Forelimb muscle (tissue), 1 donor: ENCODE measurements around the gene CAMK1. TPM values are rescaled to one million over a fixed set of nuclear protein-coding genes. Genes with fewer than 3 reads are reported as not detected.

Experiments
- DNase-seq: peaks from one replicate; pipeline ENCODE4 v3.0.0-alpha.2; 2013; ENCODE audit warnings: low read depth
- polyA plus RNA-seq: library from polyadenylated mRNA; unstranded; fragments of 120-200 nt; gene quantifications from one replicate; pipeline ENCODE4 v1.2.1, GENCODE V29; 2013; ENCODE audit not compliant: insufficient read length

CAMK1 gene
- polyA plus RNA-seq: 11.9 TPM

GRCh38 chr3:9769426-9770275 lies at the start of gene CAMK1:
Gene CAMK1 (minus strand): TSS chr3:9769947. CDS start chr3:9767749, 2,198 bp downstream.
- DNase-seq: peak; percentile 60

DNA sequence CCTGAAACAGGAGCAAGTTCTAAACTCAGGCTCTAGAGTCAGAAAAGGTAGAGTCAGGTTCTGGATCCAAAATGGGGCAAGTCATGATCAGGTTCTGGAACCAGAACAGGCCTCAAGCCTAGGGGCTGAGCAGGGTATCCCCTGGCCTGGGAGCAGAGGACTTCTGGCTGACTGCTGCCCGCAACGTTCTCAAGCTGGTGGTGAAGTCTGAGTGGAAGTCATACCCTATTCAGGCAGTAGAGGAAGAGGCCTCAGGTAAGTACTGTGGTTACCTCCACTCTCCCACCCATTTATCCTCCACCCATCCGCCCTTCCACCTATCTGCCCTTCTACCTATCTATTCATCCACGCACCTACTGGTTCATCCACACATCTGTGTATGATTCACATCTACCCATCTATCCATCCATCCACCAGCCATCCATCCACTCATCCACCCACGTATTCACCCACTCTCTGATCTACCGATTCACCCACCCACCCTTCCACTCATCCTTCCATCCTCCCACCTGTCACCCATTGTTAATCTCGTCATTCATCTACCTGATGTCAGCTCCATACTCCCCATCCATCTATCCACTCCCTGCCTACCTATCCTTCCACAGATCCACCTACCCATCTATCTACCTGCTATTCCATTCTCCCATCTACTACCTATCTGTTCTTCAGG lies 49.1 kb upstream of the CAMK1 start:
- DNase-seq: no peak

- DNase-seq: no peak
These were observed 47.7 kb upstream of the CAMK1 start for GRCh38 chr3:9817436-9817835.

DNA sequence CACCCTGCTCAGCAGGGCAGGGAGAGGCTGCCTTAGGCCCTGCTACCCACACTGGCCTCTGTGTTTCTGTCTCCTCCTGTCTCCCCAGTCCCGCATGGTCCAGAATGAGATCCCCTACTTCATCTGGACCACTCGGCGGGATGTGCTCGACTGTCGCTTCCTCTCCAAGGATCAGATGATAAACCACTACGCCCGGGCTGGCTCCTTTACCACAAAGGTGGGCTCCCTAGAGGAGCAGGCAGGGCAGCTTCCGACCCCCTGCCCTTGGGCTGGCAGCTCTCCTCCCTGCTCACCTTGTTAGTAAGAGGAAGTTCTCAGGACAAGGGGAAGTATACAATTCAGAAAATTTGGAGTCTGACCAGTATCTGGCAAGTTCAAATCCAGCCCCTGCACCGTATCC lies 46.2 kb upstream of the CAMK1 start:
- DNase-seq: no peak

DNA sequence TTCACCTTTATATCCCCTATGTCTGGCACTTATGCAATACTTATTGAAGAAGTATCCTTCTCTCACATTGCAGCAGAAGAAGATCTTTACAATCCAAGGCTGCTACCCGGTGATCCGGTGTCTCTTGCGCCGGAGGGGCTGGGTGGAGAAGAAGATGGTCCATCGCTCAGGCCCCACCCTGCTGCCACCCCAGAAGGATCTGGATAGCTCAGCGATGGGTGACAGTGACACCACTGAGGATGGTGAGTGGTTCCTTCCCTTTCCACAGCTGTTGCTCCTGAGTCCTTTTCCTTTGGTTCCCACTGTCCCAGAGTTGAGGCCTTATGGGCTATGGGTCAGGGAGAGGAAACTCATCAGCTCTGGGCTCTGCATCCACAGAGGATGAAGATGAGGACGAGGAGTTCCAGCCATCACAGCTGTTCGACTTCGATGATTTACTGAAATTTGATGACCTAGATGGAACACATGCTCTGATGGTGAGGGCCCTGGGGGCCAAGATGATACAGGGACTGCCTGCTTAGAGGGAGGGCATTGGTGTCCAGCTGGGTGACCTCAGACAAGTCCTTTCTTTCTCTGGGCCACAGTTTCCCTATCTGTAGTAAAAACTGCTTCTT lies 43.2 kb upstream of the CAMK1 start:
- DNase-seq: no peak

DNA sequence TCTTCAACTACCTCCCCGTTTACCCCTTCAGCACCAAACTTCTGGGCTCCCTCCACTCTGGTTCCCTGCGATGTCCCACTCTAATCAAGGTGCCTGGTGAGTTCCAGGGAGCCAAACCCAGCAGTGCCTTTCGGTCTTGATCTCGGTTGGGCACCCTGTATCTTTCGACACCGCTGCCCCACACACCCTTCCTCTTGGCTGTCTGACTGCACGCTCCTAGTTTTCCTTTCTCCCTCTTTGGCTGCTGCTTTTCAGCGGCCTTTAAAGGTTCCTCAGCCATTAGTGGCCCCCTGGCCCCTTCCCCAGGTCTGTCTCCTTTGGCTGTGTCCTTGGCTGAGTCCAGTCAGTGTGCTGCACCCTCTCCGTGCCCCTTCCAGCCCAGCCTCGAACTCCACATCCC lies 41.1 kb upstream of the CAMK1 start:
- DNase-seq: no peak

DNA sequence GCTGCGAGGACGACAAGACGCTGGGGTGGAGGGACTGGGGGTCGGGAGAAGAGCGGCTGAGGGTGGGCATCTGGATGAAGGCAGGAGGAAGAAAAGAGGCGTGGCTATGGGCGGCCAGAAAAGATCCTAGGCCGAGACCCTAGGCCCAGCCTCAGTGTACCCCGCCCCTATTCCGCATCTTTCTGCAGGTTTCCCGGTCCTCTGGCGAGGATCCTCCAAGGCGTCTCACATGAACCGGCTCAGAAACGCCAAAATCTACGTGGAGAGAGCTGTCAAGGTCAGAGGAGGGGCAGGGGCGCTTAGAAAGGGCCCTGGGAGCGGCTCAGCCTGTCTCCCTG lies 40.7 kb upstream of the CAMK1 start:
- DNase-seq: no peak

DNA sequence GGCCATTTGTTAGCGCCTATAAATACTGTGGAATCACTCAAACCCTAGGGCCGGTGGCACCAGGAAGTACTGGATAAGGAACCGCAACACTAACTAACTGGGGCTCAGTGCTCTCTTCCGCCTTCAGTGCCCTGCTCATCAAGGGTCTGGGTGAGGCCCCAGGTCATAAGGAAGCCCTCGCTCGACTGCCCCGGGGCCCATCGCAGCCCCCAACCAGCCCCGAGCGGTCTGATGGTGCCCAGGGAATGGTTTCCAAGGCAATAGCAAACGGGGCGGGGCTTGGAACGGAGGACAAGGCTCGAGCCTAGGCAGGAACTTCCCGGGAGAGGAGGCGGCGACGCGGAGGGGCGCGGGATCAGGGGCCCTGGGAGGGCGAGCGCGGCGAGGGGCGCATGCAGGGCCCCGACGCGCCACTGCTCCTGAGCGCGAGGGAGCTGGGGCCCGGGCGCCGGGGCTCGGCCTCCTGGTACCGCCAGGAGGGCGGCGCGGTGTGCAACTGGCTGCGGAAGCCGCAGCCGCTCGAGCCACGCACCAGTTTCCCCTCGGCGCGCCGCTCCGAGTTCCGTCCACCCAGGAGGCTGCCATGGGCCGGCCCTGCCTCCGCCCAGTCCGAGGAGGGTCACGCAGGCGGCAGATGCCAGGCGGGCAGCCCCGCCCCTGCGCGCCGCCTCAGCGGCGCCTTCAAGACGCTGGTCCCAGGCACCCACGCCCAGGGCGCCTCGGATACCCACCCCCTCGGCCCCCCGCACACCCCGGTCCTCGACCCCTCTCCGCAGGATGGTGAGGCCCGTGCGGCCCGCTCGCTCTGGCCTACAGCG lies 40.1 kb upstream of the CAMK1 start, which contains the start of gene TTLL3:
Gene TTLL3, plus strand, starts transcription at position 648 of the 818 bp plus-strand sequence. CDS start 400 bp downstream, outside the sequence.
- DNase-seq: no peak

DNA sequence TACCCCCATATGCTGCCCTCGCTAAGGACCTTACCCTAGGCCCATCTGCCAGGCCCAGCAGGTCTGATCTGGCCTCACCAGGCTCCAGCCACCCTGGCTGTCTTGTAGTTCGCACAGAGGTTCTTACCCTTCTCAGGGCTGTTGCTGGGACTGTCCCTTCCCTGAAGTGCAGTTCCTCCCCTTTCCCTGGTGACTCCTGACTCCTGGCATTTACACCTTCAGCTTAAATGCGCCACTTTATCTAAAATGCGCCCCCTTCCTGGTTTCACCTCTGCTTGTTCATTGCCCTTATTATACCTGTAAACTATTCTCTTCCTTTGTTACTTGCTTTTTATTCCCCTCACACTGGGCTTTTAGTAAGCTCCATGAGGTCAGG lies 39.5 kb upstream of the CAMK1 start:
- no peak for DNase-seq

GRCh38 chr3:9808345-9809037 lies 38.7 kb upstream of the CAMK1 start:
- no peak for DNase-seq

DNA sequence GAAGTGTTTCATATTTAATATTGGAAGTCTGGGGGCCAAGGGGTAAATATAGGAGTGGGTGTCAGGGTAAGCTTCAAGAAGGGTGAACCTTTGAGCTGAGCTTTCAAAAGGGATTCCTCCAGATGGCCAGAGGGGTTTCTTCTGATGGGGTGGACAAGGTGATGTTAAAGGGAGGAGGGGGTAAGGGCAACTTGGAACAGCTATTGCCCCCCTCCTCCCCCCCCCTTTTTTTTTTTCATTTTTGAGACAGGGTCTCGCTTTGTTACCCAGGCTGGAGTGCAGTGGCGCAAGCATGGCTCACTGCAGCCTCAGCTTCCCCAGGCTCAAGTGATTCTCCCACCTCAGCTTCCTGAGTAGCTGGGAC lies 38.2 kb upstream of the CAMK1 start:
- DNase-seq: no peak

DNA sequence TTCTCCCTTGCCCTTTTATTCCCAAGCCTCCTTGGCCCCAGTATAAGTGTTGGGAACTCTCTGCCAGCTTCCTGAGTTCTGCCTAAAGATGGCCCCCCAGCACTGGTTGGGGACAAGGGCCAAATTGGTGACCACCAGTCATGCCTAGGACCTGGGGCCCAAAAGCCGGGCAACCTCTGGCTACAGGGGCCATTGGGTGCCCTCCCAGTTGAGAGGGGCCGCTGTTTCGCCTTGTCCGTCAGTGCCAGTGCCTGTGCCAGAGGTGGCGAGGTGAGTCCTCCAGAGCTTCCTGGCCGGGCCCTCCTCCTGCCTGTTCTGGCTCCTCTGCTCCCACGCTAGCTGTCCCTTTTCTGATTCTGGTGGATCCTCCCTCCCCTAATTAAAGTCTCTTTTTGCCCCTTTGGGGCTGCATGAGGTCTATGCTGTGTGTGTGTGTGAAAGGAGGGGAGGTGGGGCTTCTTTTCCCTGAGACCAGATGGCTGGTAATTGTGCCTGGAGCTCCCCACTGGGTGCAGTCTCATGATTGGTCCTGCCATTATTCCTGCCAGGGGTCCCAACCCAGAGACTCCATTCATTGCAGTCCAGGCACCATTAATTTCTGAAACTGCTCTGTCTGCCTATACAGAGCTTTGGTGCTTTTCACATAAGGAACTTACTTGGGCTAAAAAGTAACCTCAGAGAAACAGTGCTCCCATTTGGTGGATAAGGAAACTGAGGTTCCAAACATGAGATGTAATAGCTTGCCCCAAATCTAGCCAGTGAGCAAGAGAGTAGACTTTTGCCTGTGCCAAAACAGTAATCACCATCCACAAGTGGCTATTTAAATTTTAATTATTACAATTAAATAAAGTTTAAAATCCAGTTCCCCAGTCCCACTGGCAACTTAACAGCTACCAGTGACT lies 37.2 kb upstream of the CAMK1 start:
- DNase-seq: no peak

DNA sequence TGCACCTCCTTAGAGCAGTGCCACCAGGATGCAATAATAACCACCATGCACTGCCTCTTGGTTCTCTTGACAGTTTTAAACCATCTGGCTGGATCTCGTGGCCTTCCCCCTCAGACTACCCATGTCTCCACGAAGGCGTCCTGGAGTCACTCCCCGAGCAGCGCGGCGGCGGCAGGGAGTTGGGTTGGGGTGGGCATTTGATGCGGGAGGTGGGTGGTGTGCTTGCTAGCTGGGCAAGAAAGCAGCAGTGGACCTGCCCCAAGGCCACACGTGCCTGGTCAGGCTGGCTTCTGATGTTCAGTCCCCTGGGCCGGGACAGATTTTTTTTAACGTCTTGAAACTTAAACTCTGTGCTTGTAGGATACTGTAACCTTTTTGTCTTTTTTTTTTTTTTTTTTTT lies 36.4 kb upstream of the CAMK1 start:
- no peak for DNase-seq

GRCh38 chr3:9804996-9805395 lies 35.2 kb upstream of the CAMK1 start:
- no peak for DNase-seq

DNA sequence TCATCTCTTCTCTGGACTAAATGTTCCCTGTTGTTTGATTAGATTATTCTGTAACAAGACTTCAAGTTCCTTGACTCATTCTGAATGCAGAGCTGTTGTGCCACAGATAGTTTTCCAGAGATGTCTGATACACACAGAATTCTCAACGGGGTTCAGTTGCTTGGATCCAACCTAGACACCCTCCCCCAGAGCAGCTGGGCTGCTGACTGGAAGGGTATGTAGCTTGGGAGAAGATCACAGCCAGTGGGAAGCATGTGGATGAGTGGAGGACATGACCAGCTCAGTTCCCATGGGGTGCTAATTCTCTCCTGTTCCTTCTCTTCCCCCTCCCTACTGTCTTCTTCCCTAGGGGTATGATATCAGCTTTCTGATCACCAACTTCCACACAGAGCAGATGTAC lies 33.7 kb upstream of the CAMK1 start:
- no peak for DNase-seq

- DNase-seq: no peak
These were observed 30.8 kb upstream of the CAMK1 start for GRCh38 chr3:9800529-9800928.

DNA sequence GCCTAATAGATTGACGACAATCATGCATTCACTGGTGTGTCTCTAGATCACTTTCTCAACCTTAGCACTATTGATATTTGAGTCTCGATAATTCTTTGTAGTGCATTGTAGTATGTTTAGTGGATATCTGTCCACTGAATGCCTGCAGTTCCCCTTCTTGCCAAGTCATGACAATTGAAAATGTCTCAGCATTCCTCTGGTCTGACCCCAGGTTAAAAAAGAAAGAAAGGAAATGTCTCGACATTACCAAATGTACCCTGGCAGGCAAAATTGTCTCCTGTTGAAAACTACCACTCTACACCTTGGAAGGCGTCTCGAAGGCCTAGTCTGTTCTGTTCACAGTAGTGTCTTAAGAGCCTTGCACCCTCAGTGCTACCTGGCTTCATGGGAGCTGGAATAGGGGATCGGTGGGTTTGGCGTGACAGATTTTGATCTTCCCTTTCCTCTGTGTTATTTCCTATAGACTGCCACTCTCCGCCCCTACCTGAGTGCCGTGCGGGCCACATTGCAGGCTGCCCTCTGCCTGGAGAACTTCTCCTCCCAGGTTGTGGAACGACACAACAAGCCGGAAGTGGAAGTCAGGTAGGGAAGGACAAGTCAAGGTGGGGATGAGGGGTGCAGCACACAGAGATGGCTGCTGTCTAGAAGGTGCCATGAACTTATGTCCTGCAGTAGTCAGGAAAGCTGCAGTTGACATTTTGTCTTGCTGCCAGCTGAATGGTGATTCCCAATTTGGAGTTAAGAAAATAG lies 27.6 kb upstream of the CAMK1 start:
- DNase-seq: no peak

DNA sequence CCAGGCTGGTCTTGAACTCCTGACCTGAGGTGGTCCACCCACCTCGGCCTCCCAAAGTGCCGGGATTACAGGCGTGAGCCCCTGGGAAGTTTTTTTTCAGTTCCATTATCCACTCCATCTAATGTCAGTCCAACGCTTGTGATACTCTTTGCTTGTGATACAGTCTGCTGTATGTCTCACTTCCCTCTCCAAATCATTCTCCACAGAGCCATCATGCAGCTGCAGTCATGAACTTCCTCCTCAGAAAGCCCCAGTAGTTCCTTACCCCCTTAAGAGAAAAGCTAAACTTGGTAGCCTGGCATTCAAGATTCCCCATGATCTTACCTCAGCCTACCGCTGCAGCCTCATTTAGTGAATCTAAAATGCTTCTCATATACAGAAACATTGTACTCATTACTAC lies 25.5 kb upstream of the CAMK1 start:
- no peak for DNase-seq

GRCh38 chr3:9794400-9794799 lies 24.7 kb upstream of the CAMK1 start:
- DNase-seq: no peak
